GM23338 (cell line): ENCODE data around the gene TRIM31. TPM values are rescaled to one million over a fixed set of nuclear protein-coding genes. Genes with fewer than 3 reads are reported as not detected.

Experiments
- ATAC-seq: fragments of 200-7000 bp; cut with Tn5 transposase; 3 replicates; pipeline ENCODE4 v1.9.1; 2020
- DNase-seq: peaks from one replicate; pipeline ENCODE4 v3.0.0-alpha.2; 2015; ENCODE audit warnings: low spot score
- H2AFZ ChIP-seq: fragments of 200-600 bp; sonication (generic); 2 replicates; pipeline ENCODE4 v1.8.0; 2016; ENCODE audit warnings: antibody characterized with exemption, mild to moderate bottlenecking, moderate library complexity
- H3F3A ChIP-seq: fragments of 200-600 bp; sonication (generic); replicated peaks from 2 replicates; pipeline ENCODE4 v1.8.0; 2017; ENCODE audit warnings: antibody characterized with exemption, mixed run types, low read depth
- H3K27ac ChIP-seq: fragments of 200-600 bp; sonication (generic); 2 replicates; pipeline ENCODE4 v1.6.1; 2016; ENCODE audit warnings: low read depth
- H3K27me3 ChIP-seq: fragments of 200-600 bp; sonication (generic); 2 replicates; pipeline ENCODE4 v1.8.0; 2016; ENCODE audit warnings: mild to moderate bottlenecking, mixed run types, moderate library complexity; ENCODE audit not compliant: insufficient read depth
- H3K36me3 ChIP-seq: fragments of 200-600 bp; sonication (generic); 2 replicates; pipeline ENCODE4 v1.8.0; 2016; ENCODE audit warnings: mild to moderate bottlenecking; ENCODE audit not compliant: insufficient read depth
- H3K4me1 ChIP-seq: fragments of 200-600 bp; sonication (generic); 2 replicates; pipeline ENCODE4 v1.8.0; 2016; ENCODE audit warnings: mild to moderate bottlenecking, moderate library complexity; ENCODE audit not compliant: insufficient read depth
- H3K4me2 ChIP-seq: fragments of 200-600 bp; sonication (generic); 2 replicates; pipeline ENCODE4 v1.7.1; 2017; ENCODE audit warnings: mixed run types
- H3K4me3 ChIP-seq: fragments of 200-600 bp; sonication (generic); 2 replicates; pipeline ENCODE4 v1.6.1; 2016; ENCODE audit warnings: mixed run types
- H3K79me2 ChIP-seq: fragments of 200-600 bp; sonication (generic); replicated peaks from 2 replicates; pipeline ENCODE4 v1.8.0; 2017; ENCODE audit warnings: mild to moderate bottlenecking; ENCODE audit not compliant: insufficient read depth
- H3K9me2 ChIP-seq: fragments of 200-600 bp; sonication (generic); 2 replicates; pipeline ENCODE4 v1.8.0; 2017; ENCODE audit not compliant: insufficient read depth
- H4K20me1 ChIP-seq: fragments of 200-600 bp; sonication (generic); replicated peaks from 2 replicates; pipeline ENCODE4 v1.8.0; 2017; ENCODE audit warnings: mild to moderate bottlenecking; ENCODE audit not compliant: insufficient read depth
- H3K27ac Mint-ChIP-seq: 2 replicates; pipeline ENCODE4 v1.8.0; 2020; ENCODE audit warnings: inconsistent platforms, mild to moderate bottlenecking, moderate library complexity, mixed read lengths
- H3K27me3 Mint-ChIP-seq: 3 replicates; pipeline ENCODE4 v1.8.0; 2022; ENCODE audit warnings: low read depth, mild to moderate bottlenecking, moderate library complexity, mixed read lengths, inconsistent platforms; ENCODE audit not compliant: insufficient read depth, poor library complexity
- H3K36me3 Mint-ChIP-seq: 3 replicates; pipeline ENCODE4 v1.8.0; 2021; ENCODE audit warnings: low read depth, mild to moderate bottlenecking, inconsistent platforms, moderate library complexity, mixed read lengths
- H3K4me1 Mint-ChIP-seq: 3 replicates; pipeline ENCODE4 v1.8.0; 2020; ENCODE audit warnings: mild to moderate bottlenecking, inconsistent platforms, mixed read lengths
- H3K4me3 Mint-ChIP-seq: 3 replicates; pipeline ENCODE4 v1.8.0; 2021; ENCODE audit warnings: moderate library complexity, mild to moderate bottlenecking, inconsistent platforms, mixed read lengths
- H3K9me3 Mint-ChIP-seq: 3 replicates; pipeline ENCODE4 v1.8.0; 2020; ENCODE audit warnings: moderate library complexity, mild to moderate bottlenecking, inconsistent platforms, mixed read lengths
- EZH2 ChIP-seq: fragments of 200-600 bp; sonication (generic); IDR thresholded peaks from one replicate; pipeline ENCODE4 v1.8.0; 2017; ENCODE audit warnings: antibody characterized with exemption, mild to moderate bottlenecking, low read depth; ENCODE audit not compliant: unreplicated experiment
- EZH2phosphoT487 ChIP-seq: fragments of 200-600 bp; sonication (generic); IDR thresholded peaks from one replicate; pipeline ENCODE4 v1.8.1; 2018; ENCODE audit warnings: antibody characterized with exemption; ENCODE audit not compliant: unreplicated experiment
- JUNB ChIP-seq: IDR thresholded peaks from one replicate; pipeline ENCODE4 v1.6.1; 2016; ENCODE audit warnings: antibody characterized with exemption; ENCODE audit not compliant: unreplicated experiment
- NANOG ChIP-seq: IDR thresholded peaks from 2 replicates; pipeline ENCODE4 v1.6.1; 2016; ENCODE audit warnings: antibody characterized with exemption, borderline replicate concordance
- ZNF114 ChIP-seq: fragments of 250-450 bp; sonication (Bioruptor Pico); IDR thresholded peaks from 2 replicates; pipeline ENCODE4 v1.5.0; 2020; ENCODE audit warnings: mild to moderate bottlenecking, moderate library complexity
- ZNF331 ChIP-seq: fragments of 250-450 bp; sonication (Bioruptor Pico); IDR thresholded peaks from 2 replicates; pipeline ENCODE4 v1.5.0; 2020; ENCODE audit warnings: low read depth, mild to moderate bottlenecking, moderate library complexity
- polyA plus RNA-seq: library from polyadenylated mRNA; unstranded; fragments of >200 nt; fragmentation: Nextera tagmentation; extraction: Ambion mirVana; gene quantifications from 2 replicates; pipeline ENCODE4 v1.2.1, GENCODE V29; 2016
- total RNA-seq: library from RNA; depleted of rRNA; stranded (reverse); fragments of >200 nt; shearing (Covaris generic); gene quantifications from 2 replicates; pipeline ENCODE4 v1.2.3, GENCODE V29; 2014
- TF ChIP-seq, protein P1 (sequence below): fragments of 250-450 bp; sonication (Bioruptor Pico); IDR thresholded peaks from 2 replicates; pipeline ENCODE4 v1.5.0; 2020; ENCODE audit warnings: mild to moderate bottlenecking, moderate library complexity
- TF ChIP-seq, protein P2 (sequence below), 2 experiments: fragments of 200-600 bp in 1 of 2; sonication (generic) in 1 of 2; conservative IDR thresholded peaks; 2 replicates each; pipeline versions ENCODE4 v1.5.1 to v1.6.1; 2016 to 2017; ENCODE audit warnings: antibody characterized with exemption in 2 of 2, low read depth in 2 of 2, mild to moderate bottlenecking in 2 of 2, moderate library complexity in 1 of 2
- TF ChIP-seq, protein P3 (sequence below): IDR thresholded peaks from one replicate; pipeline ENCODE4 v1.6.1; 2018; ENCODE audit warnings: antibody characterized with exemption; ENCODE audit not compliant: unreplicated experiment

Gene TRIM31
- total and polyA plus RNA-seq, 2 experiments from 2014 or later = 0.26 TPM; not detected in 1

DNA sequence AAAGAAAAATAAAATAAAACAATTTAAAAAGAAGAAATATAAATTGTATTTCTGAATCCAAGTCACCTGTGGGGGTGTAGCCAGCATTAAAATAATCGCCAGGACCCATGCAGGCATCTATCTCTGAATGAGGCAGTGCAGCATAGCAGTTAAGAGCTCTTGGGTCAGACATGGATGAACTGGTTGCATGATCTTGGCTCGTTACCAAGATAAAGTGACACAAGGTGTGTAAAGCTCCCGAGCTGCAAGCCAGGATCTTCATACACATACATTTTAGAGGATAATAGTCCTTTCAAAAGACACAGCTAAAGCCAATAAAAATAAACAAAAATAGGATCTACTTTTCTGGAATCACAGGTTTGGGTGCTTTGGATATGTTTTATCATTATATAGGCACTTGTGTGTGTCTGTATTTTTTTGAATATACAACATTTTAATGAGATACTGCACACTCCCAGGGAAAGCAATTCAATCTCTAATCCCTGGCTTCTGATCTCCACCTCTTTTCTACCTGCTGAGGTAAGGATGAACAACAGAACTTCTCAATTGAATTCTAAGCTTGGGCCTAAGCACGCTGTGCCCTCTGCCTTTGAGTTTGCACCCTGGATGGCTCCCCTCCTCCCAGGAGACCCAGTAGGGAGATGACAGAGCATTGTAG is 39.3 kb upstream of the TRIM31 start (continued):
- TF ChIP-seq, protein P1, sequence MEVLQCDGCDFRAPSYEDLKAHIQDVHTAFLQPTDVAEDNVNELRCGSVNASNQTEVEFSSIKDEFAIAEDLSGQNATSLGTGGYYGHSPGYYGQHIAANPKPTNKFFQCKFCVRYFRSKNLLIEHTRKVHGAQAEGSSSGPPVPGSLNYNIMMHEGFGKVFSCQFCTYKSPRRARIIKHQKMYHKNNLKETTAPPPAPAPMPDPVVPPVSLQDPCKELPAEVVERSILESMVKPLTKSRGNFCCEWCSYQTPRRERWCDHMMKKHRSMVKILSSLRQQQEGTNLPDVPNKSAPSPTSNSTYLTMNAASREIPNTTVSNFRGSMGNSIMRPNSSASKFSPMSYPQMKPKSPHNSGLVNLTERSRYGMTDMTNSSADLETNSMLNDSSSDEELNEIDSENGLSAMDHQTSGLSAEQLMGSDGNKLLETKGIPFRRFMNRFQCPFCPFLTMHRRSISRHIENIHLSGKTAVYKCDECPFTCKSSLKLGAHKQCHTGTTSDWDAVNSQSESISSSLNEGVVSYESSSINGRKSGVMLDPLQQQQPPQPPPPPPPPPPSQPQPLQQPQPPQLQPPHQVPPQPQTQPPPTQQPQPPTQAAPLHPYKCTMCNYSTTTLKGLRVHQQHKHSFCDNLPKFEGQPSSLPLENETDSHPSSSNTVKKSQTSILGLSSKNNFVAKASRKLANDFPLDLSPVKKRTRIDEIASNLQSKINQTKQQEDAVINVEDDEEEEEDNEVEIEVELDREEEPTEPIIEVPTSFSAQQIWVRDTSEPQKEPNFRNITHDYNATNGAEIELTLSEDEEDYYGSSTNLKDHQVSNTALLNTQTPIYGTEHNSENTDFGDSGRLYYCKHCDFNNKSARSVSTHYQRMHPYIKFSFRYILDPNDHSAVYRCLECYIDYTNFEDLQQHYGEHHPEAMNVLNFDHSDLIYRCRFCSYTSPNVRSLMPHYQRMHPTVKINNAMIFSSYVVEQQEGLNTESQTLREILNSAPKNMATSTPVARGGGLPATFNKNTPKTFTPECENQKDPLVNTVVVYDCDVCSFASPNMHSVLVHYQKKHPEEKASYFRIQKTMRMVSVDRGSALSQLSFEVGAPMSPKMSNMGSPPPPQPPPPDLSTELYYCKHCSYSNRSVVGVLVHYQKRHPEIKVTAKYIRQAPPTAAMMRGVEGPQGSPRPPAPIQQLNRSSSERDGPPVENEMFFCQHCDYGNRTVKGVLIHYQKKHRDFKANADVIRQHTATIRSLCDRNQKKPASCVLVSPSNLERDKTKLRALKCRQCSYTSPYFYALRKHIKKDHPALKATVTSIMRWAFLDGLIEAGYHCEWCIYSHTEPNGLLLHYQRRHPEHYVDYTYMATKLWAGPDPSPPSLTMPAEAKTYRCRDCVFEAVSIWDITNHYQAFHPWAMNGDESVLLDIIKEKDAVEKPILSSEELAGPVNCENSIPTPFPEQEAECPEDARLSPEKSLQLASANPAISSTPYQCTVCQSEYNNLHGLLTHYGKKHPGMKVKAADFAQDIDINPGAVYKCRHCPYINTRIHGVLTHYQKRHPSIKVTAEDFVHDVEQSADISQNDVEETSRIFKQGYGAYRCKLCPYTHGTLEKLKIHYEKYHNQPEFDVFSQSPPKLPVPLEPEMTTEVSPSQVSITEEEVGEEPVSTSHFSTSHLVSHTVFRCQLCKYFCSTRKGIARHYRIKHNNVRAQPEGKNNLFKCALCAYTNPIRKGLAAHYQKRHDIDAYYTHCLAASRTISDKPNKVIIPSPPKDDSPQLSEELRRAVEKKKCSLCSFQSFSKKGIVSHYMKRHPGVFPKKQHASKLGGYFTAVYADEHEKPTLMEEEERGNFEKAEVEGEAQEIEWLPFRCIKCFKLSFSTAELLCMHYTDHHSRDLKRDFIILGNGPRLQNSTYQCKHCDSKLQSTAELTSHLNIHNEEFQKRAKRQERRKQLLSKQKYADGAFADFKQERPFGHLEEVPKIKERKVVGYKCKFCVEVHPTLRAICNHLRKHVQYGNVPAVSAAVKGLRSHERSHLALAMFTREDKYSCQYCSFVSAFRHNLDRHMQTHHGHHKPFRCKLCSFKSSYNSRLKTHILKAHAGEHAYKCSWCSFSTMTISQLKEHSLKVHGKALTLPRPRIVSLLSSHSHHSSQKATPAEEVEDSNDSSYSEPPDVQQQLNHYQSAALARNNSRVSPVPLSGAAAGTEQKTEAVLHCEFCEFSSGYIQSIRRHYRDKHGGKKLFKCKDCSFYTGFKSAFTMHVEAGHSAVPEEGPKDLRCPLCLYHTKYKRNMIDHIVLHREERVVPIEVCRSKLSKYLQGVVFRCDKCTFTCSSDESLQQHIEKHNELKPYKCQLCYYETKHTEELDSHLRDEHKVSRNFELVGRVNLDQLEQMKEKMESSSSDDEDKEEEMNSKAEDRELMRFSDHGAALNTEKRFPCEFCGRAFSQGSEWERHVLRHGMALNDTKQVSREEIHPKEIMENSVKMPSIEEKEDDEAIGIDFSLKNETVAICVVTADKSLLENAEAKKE (CRISPR knock-in tag) = no peak
- TF ChIP-seq EZH2 = no peak
- TF ChIP-seq NANOG = no peak

DNA sequence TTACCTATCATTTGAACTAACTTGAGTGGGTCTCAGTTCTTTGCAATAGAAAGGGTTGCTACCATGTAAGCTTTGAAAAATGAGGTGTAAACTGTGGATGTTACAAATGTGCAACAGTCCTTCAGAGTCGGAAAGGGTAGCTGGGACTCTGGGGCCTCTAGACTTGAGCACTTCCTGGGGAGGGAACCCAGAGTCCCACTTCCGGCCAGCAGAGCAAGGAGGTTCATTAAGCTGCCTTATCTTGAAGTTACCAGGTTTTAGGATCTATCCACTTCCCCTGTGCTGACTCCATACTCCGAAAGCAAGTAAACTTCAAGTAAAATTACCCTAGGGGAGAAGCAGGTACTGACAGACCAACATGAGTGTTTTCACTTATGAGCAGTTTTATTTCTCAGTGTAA is 38.7 kb upstream of the TRIM31 start:
- Mint-ChIP-seq H3K9me3 (no peaks in the 10 kb centered on the region), H3K27me3 (peaks cover 4% of the 10 kb centered on the region), H3K27ac (no peak overlapping the region), H3K36me3 (no peaks in the 10 kb centered on the region), H3K4me1 (no peaks in the 10 kb centered on the region), H3K4me3 (no peak overlapping the region)
- TF ChIP-seq, protein P2, sequence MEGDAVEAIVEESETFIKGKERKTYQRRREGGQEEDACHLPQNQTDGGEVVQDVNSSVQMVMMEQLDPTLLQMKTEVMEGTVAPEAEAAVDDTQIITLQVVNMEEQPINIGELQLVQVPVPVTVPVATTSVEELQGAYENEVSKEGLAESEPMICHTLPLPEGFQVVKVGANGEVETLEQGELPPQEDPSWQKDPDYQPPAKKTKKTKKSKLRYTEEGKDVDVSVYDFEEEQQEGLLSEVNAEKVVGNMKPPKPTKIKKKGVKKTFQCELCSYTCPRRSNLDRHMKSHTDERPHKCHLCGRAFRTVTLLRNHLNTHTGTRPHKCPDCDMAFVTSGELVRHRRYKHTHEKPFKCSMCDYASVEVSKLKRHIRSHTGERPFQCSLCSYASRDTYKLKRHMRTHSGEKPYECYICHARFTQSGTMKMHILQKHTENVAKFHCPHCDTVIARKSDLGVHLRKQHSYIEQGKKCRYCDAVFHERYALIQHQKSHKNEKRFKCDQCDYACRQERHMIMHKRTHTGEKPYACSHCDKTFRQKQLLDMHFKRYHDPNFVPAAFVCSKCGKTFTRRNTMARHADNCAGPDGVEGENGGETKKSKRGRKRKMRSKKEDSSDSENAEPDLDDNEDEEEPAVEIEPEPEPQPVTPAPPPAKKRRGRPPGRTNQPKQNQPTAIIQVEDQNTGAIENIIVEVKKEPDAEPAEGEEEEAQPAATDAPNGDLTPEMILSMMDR (conservative IDR thresholded peaks at IDR 0.05; ENCODE audit: low read depth in 2 of 2) = no peak
- TF ChIP-seq, protein P3, sequence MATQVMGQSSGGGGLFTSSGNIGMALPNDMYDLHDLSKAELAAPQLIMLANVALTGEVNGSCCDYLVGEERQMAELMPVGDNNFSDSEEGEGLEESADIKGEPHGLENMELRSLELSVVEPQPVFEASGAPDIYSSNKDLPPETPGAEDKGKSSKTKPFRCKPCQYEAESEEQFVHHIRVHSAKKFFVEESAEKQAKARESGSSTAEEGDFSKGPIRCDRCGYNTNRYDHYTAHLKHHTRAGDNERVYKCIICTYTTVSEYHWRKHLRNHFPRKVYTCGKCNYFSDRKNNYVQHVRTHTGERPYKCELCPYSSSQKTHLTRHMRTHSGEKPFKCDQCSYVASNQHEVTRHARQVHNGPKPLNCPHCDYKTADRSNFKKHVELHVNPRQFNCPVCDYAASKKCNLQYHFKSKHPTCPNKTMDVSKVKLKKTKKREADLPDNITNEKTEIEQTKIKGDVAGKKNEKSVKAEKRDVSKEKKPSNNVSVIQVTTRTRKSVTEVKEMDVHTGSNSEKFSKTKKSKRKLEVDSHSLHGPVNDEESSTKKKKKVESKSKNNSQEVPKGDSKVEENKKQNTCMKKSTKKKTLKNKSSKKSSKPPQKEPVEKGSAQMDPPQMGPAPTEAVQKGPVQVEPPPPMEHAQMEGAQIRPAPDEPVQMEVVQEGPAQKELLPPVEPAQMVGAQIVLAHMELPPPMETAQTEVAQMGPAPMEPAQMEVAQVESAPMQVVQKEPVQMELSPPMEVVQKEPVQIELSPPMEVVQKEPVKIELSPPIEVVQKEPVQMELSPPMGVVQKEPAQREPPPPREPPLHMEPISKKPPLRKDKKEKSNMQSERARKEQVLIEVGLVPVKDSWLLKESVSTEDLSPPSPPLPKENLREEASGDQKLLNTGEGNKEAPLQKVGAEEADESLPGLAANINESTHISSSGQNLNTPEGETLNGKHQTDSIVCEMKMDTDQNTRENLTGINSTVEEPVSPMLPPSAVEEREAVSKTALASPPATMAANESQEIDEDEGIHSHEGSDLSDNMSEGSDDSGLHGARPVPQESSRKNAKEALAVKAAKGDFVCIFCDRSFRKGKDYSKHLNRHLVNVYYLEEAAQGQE = no peak
- TF ChIP-seq ZNF331 (CRISPR knock-in tag) (no peak), EZH2phosphoT487 (no peak), JUNB (no peak), NANOG (no peak), ZNF114 (CRISPR knock-in tag) (no peak), EZH2 (no peak)
- no peaks in the 10 kb centered on the region for H3K36me3 ChIP-seq
- no peak for ATAC-seq
- H2AFZ ChIP-seq = no peak overlapping the region
- H3K27ac ChIP-seq = no peak overlapping the region
- no peaks in the 10 kb centered on the region for H3K4me1 ChIP-seq
- H3F3A ChIP-seq = no peaks in the 10 kb centered on the region
- no peaks in the 10 kb centered on the region for H4K20me1 ChIP-seq
- no peak for DNase-seq
- H3K4me3 ChIP-seq = no peak overlapping the region
- 0 out of 2 replicates have a peak, but pooled peaks cover 11% of the 10 kb centered on the region for H3K27me3 ChIP-seq
- H3K4me2 ChIP-seq = no peak overlapping the region
- no peaks in the 10 kb centered on the region for H3K9me2 ChIP-seq
- H3K79me2 ChIP-seq = no peaks in the 10 kb centered on the region
